Thyroid gland (tissue), 4 donors: ENCODE results near the gene TMEM117. TPM values are rescaled to one million over a fixed set of nuclear protein-coding genes. Genes with fewer than 3 reads are reported as not detected.
"Not testable (repeated sequence)": the region's sequence is repeated elsewhere in the genome, so short reads cannot be mapped to it uniquely, and the experiment has no call there.

Experiments used
- DNase-seq, 2 donors: peaks; one replicate each; pipeline ENCODE4 v3.0.0-alpha.2; 2019
- H3K27ac ChIP-seq, 3 donors: fragments of 200-600 bp; sonication (generic); 1 replicate in 2 of 3; 2 replicates in 1 of 3; pipeline ENCODE4 v1.5.1; 2016 to 2019; ENCODE audit warnings: mild to moderate bottlenecking in 1 of 3, moderate library complexity in 1 of 3
- H3K27me3 ChIP-seq: fragments of 200-600 bp; sonication (generic); one replicate; pipeline ENCODE4 v1.5.1; 2019
- H3K36me3 ChIP-seq, 2 donors: fragments of 200-600 bp; sonication (generic); one replicate each; pipeline ENCODE4 v1.5.1; 2016 to 2019
- H3K4me1 ChIP-seq, 2 donors: fragments of 200-600 bp; sonication (generic); one replicate each; pipeline ENCODE4 v1.5.1; 2017 to 2019
- H3K4me3 ChIP-seq, 3 donors: fragments of 200-600 bp; sonication (generic); replicated peaks in 1 of 3; 1 replicate in 2 of 3; 2 replicates in 1 of 3; pipeline ENCODE4 v1.5.1; 2016; ENCODE audit warnings: mild to moderate bottlenecking in 1 of 3
- H3K9me3 ChIP-seq: fragments of 200-600 bp; sonication (generic); one replicate; pipeline ENCODE4 v1.5.1; 2017
- CTCF ChIP-seq, 6 experiments: fragments of 200-600 bp in 3 of 6; fragments of 450-650 bp in 3 of 6; sonication (generic) in 3 of 6; IDR thresholded peaks; one replicate each; pipeline ENCODE4 v1.5.1; 2016 to 2019; ENCODE audit warnings: antibody characterized with exemption in 6 of 6, mild to moderate bottlenecking in 2 of 6, inconsistent platforms in 1 of 6, moderate library complexity in 1 of 6
- POLR2A ChIP-seq, 2 donors: fragments of 450-650 bp; IDR thresholded peaks; one replicate each; pipeline ENCODE4 v1.6.1; 2017; ENCODE audit warnings: antibody characterized with exemption in 2 of 2, mild to moderate bottlenecking in 2 of 2, moderate library complexity in 1 of 2
- WGBS, 2 donors: methylation state at CpG; one replicate each; pipeline ENCODE4 v1.1.5; 2017; 5-methylcytosine and 5-hydroxymethylcytosine counted together
- intact Hi-C: fragments of 100-400 bp; cut with DNase I; formaldehyde crosslinking; loops from one replicate; pipeline ENCODE4 v1.15.1; 2023
- total RNA-seq, 4 donors: library from RNA; depleted of rRNA; stranded (reverse); fragments of >200 nt; gene quantifications; one replicate each; pipeline ENCODE4 v1.2.3, GENCODE V29; 2016

Gene TMEM117
- total RNA-seq, 4 donors from 2014 or later, result 18.9 to 32.4 (median 24.7) TPM

GRCh38 chr12:44162961-44163360 lies 327.1 kb downstream of the TMEM117 start:
- TF ChIP-seq POLR2A (IDR thresholded peaks at IDR 0.05) (no peak), CTCF (IDR thresholded peaks at IDR 0.05) (no peak)
- Histone ChIP-seq H3K36me3 (no peaks in the 10 kb centered on the region), H3K4me1 (no peaks in the 10 kb centered on the region), H3K4me3 (no peak overlapping the region), H3K27ac (no peak overlapping the region), H3K27me3 (no peaks in the 10 kb centered on the region), H3K9me3 (no peaks in the 10 kb centered on the region)
- intact Hi-C loops, result no loop called here
- WGBS, 2 donors, result 68 to 70% methylated on average over 3 of the region's 3 CpGs
- no peak for DNase-seq

GRCh38 chr12:44174053-44174452 lies 338.2 kb downstream of the TMEM117 start:
- H3K4me1 ChIP-seq, result no peaks in the 10 kb centered on the region
- H3K27ac ChIP-seq, result no peak overlapping the region
- H3K27me3 ChIP-seq, result no peaks in the 10 kb centered on the region
- DNase-seq, result no peak
- H3K36me3 ChIP-seq, result no peaks in the 10 kb centered on the region
- H3K4me3 ChIP-seq, result no peak overlapping the region
- intact Hi-C loops, result no loop called here
- TF ChIP-seq CTCF (IDR thresholded peaks at IDR 0.05), result no peak
- TF ChIP-seq POLR2A (IDR thresholded peaks at IDR 0.05), result no peak
- no peaks in the 10 kb centered on the region for H3K9me3 ChIP-seq

- 91 to 92% methylated on average over 4 of the region's 4 CpGs for WGBS, 2 donors
- Histone ChIP-seq H3K9me3 (no peaks in the 10 kb centered on the region), H3K36me3 (no peaks in the 10 kb centered on the region), H3K4me1 (no peaks in the 10 kb centered on the region), H3K4me3 (no peak overlapping the region), H3K27me3 (no peaks in the 10 kb centered on the region), H3K27ac (no peak overlapping the region)
- intact Hi-C loops, result no loop called here
- DNase-seq, result no peak
- TF ChIP-seq POLR2A (IDR thresholded peaks at IDR 0.05) (no peak), CTCF (IDR thresholded peaks at IDR 0.05) (no peak)
These were observed 348.8 kb downstream of the TMEM117 start for GRCh38 chr12:44184499-44185206.

GRCh38 chr12:44193281-44193680 lies 357.4 kb downstream of the TMEM117 start:
- TF ChIP-seq CTCF (IDR thresholded peaks at IDR 0.05) (no peak), POLR2A (IDR thresholded peaks at IDR 0.05) (no peak)
- H3K36me3 ChIP-seq, result no peaks in the 10 kb centered on the region
- intact Hi-C loops, result no loop called here
- H3K4me1 ChIP-seq, result peaks cover 0 to 3% of the 10 kb centered on the region in 2 donors
- 74 to 76% methylated on average over 1 of the region's 1 CpG for WGBS, 2 donors
- no peaks in the 10 kb centered on the region for H3K9me3 ChIP-seq
- H3K27ac ChIP-seq, result no peak overlapping the region
- peak; percentile 4 to 23 for DNase-seq
- H3K27me3 ChIP-seq, result no peaks in the 10 kb centered on the region
- H3K4me3 ChIP-seq, result no peak overlapping the region

- 80% methylated on average over 1 of the region's 1 CpG for WGBS, 2 donors
- intact Hi-C loops, H3K27ac ChIP-seq, H3K27me3 ChIP-seq, DNase-seq, H3K9me3 ChIP-seq, H3K4me1 ChIP-seq, H3K36me3 ChIP-seq, H3K4me3 ChIP-seq: not testable (repeated sequence)
These were observed 359.8 kb downstream of the TMEM117 start for GRCh38 chr12:44195719-44196118.
